ENCODE results near the gene GLRX5. TPM values are rescaled to one million over a fixed set of nuclear protein-coding genes. Genes with fewer than 3 reads are reported as not detected.

GLRX5 gene
- total RNA-seq, 2 experiments from 2014 or later = 52.8 to 54.6 TPM

- Mint-ChIP-seq H3K27ac (peak overlapping the region; percentile 96), H3K4me3 (peak overlapping the region; percentile 66), H3K9me3 (ENCODE audit: insufficient read depth) (no peaks in the 10 kb centered on the region), H3K27me3 (ENCODE audit: low read depth) (no peaks in the 10 kb centered on the region), H3K4me1 (ENCODE audit: low read depth) (peaks cover 78% of the 10 kb centered on the region), H3K36me3 (ENCODE audit: low read depth) (peaks cover 19% of the 10 kb centered on the region)
- ChIA-PET POLR2A (interaction anchor here (1.0 to 6.2 kb wide), 4 partner anchors 9 to 23 kb away, joined by 3 to 47 read pairs (median 4); partner anchors contain the start of gene GLRX5), CTCF (interaction anchor here (2.5 to 10.6 kb wide), 2 partner anchors 14 to 78 kb away, joined by 9 to 185 read pairs; no protein-coding TSS in a partner anchor)
- ATAC-seq (peak; percentile 20), DNase-seq (peak; percentile 86)
These were observed 15.2 kb upstream of the GLRX5 start for GRCh38 chr14:95519699-95520098.

GRCh38 chr14:95520346-95520745 is 14.5 kb upstream of the GLRX5 start:
- ChIA-PET POLR2A (interaction anchor here (0.6 to 6.2 kb wide), 5 partner anchors 10 to 1439 kb away, joined by 3 to 47 read pairs (median 4); partner anchors contain the start of genes DDX24, GLRX5 and IFI27L1), CTCF (interaction anchor here (2.5 to 10.6 kb wide), 2 partner anchors 13 to 78 kb away, joined by 9 to 185 read pairs; no protein-coding TSS in a partner anchor)
- no peaks in the 10 kb centered on the region for H3K27me3 Mint-ChIP-seq (ENCODE audit: low read depth)
- no peak for ATAC-seq
- H3K4me1 Mint-ChIP-seq (ENCODE audit: low read depth) = peaks cover 80% of the 10 kb centered on the region
- peak overlapping the region; percentile 66 for H3K4me3 Mint-ChIP-seq
- no peak for DNase-seq
- peak overlapping the region; percentile 96 for H3K27ac Mint-ChIP-seq
- H3K36me3 Mint-ChIP-seq (ENCODE audit: low read depth) = peaks cover 13% of the 10 kb centered on the region
- no peaks in the 10 kb centered on the region for H3K9me3 Mint-ChIP-seq (ENCODE audit: insufficient read depth)

GRCh38 chr14:95521001-95521400 is 13.8 kb upstream of the GLRX5 start:
- ChIA-PET CTCF (interaction anchor here (2.5 to 15.0 kb wide), 3 partner anchors 12 to 79 kb away, joined by 9 to 199 read pairs (median 185); partner anchors contain the start of gene SYNE3), POLR2A (interaction anchor here (1.1 to 6.2 kb wide), 3 partner anchors 10 to 14 kb away, joined by 3 to 47 read pairs (median 4); partner anchors contain the start of gene GLRX5)
- Mint-ChIP-seq H3K4me3 (no peak overlapping the region), H3K4me1 (ENCODE audit: low read depth) (peaks cover 86% of the 10 kb centered on the region), H3K9me3 (ENCODE audit: insufficient read depth) (no peaks in the 10 kb centered on the region), H3K36me3 (ENCODE audit: low read depth) (peaks cover 9% of the 10 kb centered on the region), H3K27me3 (ENCODE audit: low read depth) (no peaks in the 10 kb centered on the region), H3K27ac (no peak overlapping the region)
- no peak for DNase-seq
- ATAC-seq = no peak

GRCh38 chr14:95522116-95522515 is 12.7 kb upstream of the GLRX5 start:
- Mint-ChIP-seq H3K36me3 (ENCODE audit: low read depth) (peaks cover 9% of the 10 kb centered on the region), H3K9me3 (ENCODE audit: insufficient read depth) (no peaks in the 10 kb centered on the region), H3K27me3 (ENCODE audit: low read depth) (no peaks in the 10 kb centered on the region), H3K27ac (peak overlapping the region; percentile 95), H3K4me3 (peak overlapping the region; percentile 69), H3K4me1 (ENCODE audit: low read depth) (peaks cover 94% of the 10 kb centered on the region)
- ATAC-seq = no peak
- ChIA-PET CTCF (interaction anchor here (2.5 to 15.0 kb wide), 5 partner anchors 12 to 80 kb away, joined by 8 to 199 read pairs (median 22); partner anchors contain the start of genes GLRX5 and SYNE3), POLR2A (interaction anchor here (1.0 to 3.4 kb wide), 5 partner anchors 12 to 69 kb away, joined by 3 to 60 read pairs (median 9); partner anchors contain the start of gene GLRX5)
- DNase-seq = no peak

- ATAC-seq (no peak), DNase-seq (no peak)
- ChIA-PET POLR2A (interaction anchor here (0.7 to 3.4 kb wide), 13 partner anchors 9 to 80 kb away, joined by 3 to 60 read pairs (median 5); partner anchors contain the start of gene GLRX5), CTCF (interaction anchor here (0.7 to 15.0 kb wide), 9 partner anchors 11 to 96 kb away, joined by 3 to 199 read pairs (median 13); partner anchors contain the start of genes GLRX5 and SYNE3)
- no peaks in the 10 kb centered on the region for H3K9me3 Mint-ChIP-seq (ENCODE audit: insufficient read depth)
- H3K4me1 Mint-ChIP-seq (ENCODE audit: low read depth) = peaks cover 94% of the 10 kb centered on the region
- H3K27ac Mint-ChIP-seq = peak overlapping the region; percentile 95
- peak overlapping the region; percentile 69 for H3K4me3 Mint-ChIP-seq
- no peaks in the 10 kb centered on the region for H3K27me3 Mint-ChIP-seq (ENCODE audit: low read depth)
- peaks cover 10% of the 10 kb centered on the region for H3K36me3 Mint-ChIP-seq (ENCODE audit: low read depth)
These were observed 12.3 kb upstream of the GLRX5 start for GRCh38 chr14:95522556-95522955.

- CTCF ChIA-PET = interaction anchor here (0.7 to 15.0 kb wide), 12 partner anchors 11 to 96 kb away, joined by 3 to 199 read pairs (median 8); partner anchors contain the start of genes GLRX5 and SYNE3
- DNase-seq = peak; percentile 72
- Mint-ChIP-seq H3K4me3 (peak overlapping the region; percentile 69), H3K36me3 (ENCODE audit: low read depth) (peaks cover 11% of the 10 kb centered on the region), H3K9me3 (ENCODE audit: insufficient read depth) (no peaks in the 10 kb centered on the region), H3K27me3 (ENCODE audit: low read depth) (no peaks in the 10 kb centered on the region), H3K27ac (peak overlapping the region; percentile 95), H3K4me1 (ENCODE audit: low read depth) (peaks cover 89% of the 10 kb centered on the region)
- POLR2A ChIA-PET = interaction anchor here (0.7 to 3.4 kb wide), 18 partner anchors 8 to 1564 kb away, joined by 3 to 60 read pairs (median 5); partner anchors contain the start of genes DICER1 and GLRX5
- peak; percentile 71 for ATAC-seq
These were observed 11.6 kb upstream of the GLRX5 start for GRCh38 chr14:95523051-95523814.

- peak; percentile 33 for ATAC-seq
These were observed 10.9 kb upstream of the GLRX5 start for GRCh38 chr14:95523815-95524448.

GRCh38 chr14:95524706-95525512 is 9.9 kb upstream of the GLRX5 start:
- Mint-ChIP-seq H3K27me3 (ENCODE audit: low read depth) (no peaks in the 10 kb centered on the region), H3K4me1 (ENCODE audit: low read depth) (peaks cover 76% of the 10 kb centered on the region), H3K9me3 (ENCODE audit: insufficient read depth) (no peaks in the 10 kb centered on the region), H3K36me3 (ENCODE audit: low read depth) (peaks cover 14% of the 10 kb centered on the region), H3K27ac (peak overlapping the region; percentile 95), H3K4me3 (peak overlapping the region; percentile 69)
- POLR2A ChIA-PET = interaction anchor here (2.4 to 3.4 kb wide), 4 partner anchors 9 to 30 kb away, joined by 19 to 60 read pairs (median 22); partner anchors contain the start of gene GLRX5
- DNase-seq (no peak), ATAC-seq (no peak)
- CTCF ChIA-PET = interaction anchor here (2.3 to 15.0 kb wide), 6 partner anchors 9 to 83 kb away, joined by 9 to 199 read pairs (median 18); partner anchors contain the start of genes GLRX5 and SYNE3

More at GRCh38 chr14:95523815-95524448, 10.9 kb upstream of the GLRX5 start:
- CTCF ChIA-PET = interaction anchor here (1.2 to 15.0 kb wide), 11 partner anchors 10 to 97 kb away, joined by 3 to 199 read pairs (median 9); partner anchors contain the start of genes GLRX5 and SYNE3
- Mint-ChIP-seq H3K4me1 (ENCODE audit: low read depth) (peaks cover 82% of the 10 kb centered on the region), H3K36me3 (ENCODE audit: low read depth) (peaks cover 11% of the 10 kb centered on the region), H3K4me3 (peak overlapping the region; percentile 69), H3K27me3 (ENCODE audit: low read depth) (no peaks in the 10 kb centered on the region), H3K27ac (peak overlapping the region; percentile 95), H3K9me3 (ENCODE audit: insufficient read depth) (no peaks in the 10 kb centered on the region)
- POLR2A ChIA-PET = interaction anchor here (0.7 to 3.4 kb wide), 14 partner anchors 8 to 1564 kb away, joined by 3 to 60 read pairs (median 6); partner anchors contain the start of genes DICER1 and GLRX5
- peak; percentile 70 for DNase-seq

GRCh38 chr14:95525999-95526398 is 8.9 kb upstream of the GLRX5 start:
- POLR2A ChIA-PET = interaction anchor here (0.8 to 1.7 kb wide), 2 partner anchors 10 kb away, joined by 3 to 6 read pairs; partner anchors contain the start of gene SYNE3
- H3K36me3 Mint-ChIP-seq (ENCODE audit: low read depth) = peaks cover 14% of the 10 kb centered on the region
- CTCF ChIA-PET = interaction anchor here (1.2 to 15.0 kb wide), 9 partner anchors 10 to 101 kb away, joined by 3 to 199 read pairs (median 22); partner anchors contain the start of genes GLRX5 and SYNE3
- peaks cover 79% of the 10 kb centered on the region for H3K4me1 Mint-ChIP-seq (ENCODE audit: low read depth)
- H3K27ac Mint-ChIP-seq = peak overlapping the region; percentile 95
- H3K4me3 Mint-ChIP-seq = no peak overlapping the region
- H3K9me3 Mint-ChIP-seq (ENCODE audit: insufficient read depth) = no peaks in the 10 kb centered on the region
- ATAC-seq (no peak), DNase-seq (no peak)
- no peaks in the 10 kb centered on the region for H3K27me3 Mint-ChIP-seq (ENCODE audit: low read depth)

Data from activated CD8-positive, alpha-beta T cell treated with anti-CD3 and anti-CD28 coated beads, Interleukin-2, amount 10 ng/mL, durations not matched to agents 7 days and 5 days (primary cell).